Calu3 (cell line): ENCODE measurements around the gene TESK2. TPM values are rescaled to one million over a fixed set of nuclear protein-coding genes. Genes with fewer than 3 reads are reported as not detected.

Source experiments
- BruUV-seq: library from RNA; stranded (reverse); fragments of 400-500 nt; replicated peaks from 2 replicates; lab custom pipeline; 2021; lab: Mats Ljungman, UMichigan
- CTCF ChIA-PET: fragments of 300-600 bp; sonication (Branson Sonifier 250); formaldehyde crosslinking; loops from one replicate; lab custom pipeline; 2022; ENCODE audit warnings: antibody characterized with exemption; lab: Charles Lee
- DNase-seq: peaks from one replicate; pipeline ENCODE4 v3.0.0; 2022
- H3K27ac Mint-ChIP-seq: one replicate; pipeline ENCODE4 v1.8.0; 2022; ENCODE audit warnings: mixed read lengths; ENCODE audit not compliant: unreplicated experiment
- H3K27me3 Mint-ChIP-seq: one replicate; pipeline ENCODE4 v1.8.0; 2022; ENCODE audit warnings: mixed read lengths; ENCODE audit not compliant: unreplicated experiment
- H3K36me3 Mint-ChIP-seq: one replicate; pipeline ENCODE4 v1.8.0; 2022; ENCODE audit warnings: mild to moderate bottlenecking, moderate library complexity, mixed read lengths; ENCODE audit not compliant: insufficient read depth, unreplicated experiment
- H3K4me1 Mint-ChIP-seq: one replicate; pipeline ENCODE4 v1.8.0; 2022; ENCODE audit warnings: mild to moderate bottlenecking, low read depth, mixed read lengths; ENCODE audit not compliant: unreplicated experiment
- H3K4me3 Mint-ChIP-seq: one replicate; pipeline ENCODE4 v1.8.0; 2022; ENCODE audit warnings: mild to moderate bottlenecking, low read depth, moderate library complexity, mixed read lengths; ENCODE audit not compliant: unreplicated experiment
- H3K9me3 Mint-ChIP-seq: one replicate; pipeline ENCODE4 v1.8.0; 2022; ENCODE audit warnings: low read depth, mixed read lengths; ENCODE audit not compliant: unreplicated experiment
- intact Hi-C: fragments of 100-400 bp; cut with micrococcal nuclease; formaldehyde crosslinking; loops from one replicate; pipeline ENCODE4 v1.10.0; 2022; ENCODE audit not compliant: unreplicated experiment
- total RNA-seq: library from RNA; stranded (reverse); gene quantifications from 2 replicates; pipeline ENCODE4 v1.2.3, GENCODE V29; 2022
- TF ChIP-seq, protein P1 (sequence below): fragments of 200-600 bp; IDR thresholded peaks from one replicate; pipeline ENCODE4 v1.8.0; 2022; ENCODE audit warnings: antibody characterized with exemption; ENCODE audit not compliant: unreplicated experiment

The TESK2 gene
- total RNA-seq, 1 experiment from 2014 or later: 2.3 TPM

DNA sequence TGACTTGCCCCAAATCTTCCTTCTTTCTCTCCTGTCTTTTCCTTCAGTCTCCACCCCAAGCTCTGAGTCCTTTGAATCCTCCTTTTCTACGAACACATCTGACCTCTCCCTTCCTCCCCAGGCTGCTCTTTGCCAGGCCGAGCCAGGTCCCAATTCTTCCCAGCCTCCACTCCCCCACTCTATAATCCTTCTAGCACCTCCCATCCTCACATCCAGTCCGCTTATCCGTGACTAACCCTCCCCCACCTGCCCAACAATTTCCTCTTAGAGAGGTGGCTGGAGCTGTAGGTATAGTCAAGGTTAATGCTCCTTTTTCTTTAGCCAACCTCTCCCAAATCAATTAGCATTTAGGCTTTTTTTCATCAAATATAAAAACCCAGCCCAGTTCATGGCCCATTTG is 173.8 kb downstream of the TESK2 start:
- H3K9me3 Mint-ChIP-seq: no peaks in the 10 kb centered on the region
- CTCF ChIA-PET: no interaction called here
- BruUV-seq: no TSS peak
- H3K36me3 Mint-ChIP-seq: no peaks in the 10 kb centered on the region
- H3K27ac Mint-ChIP-seq: no peak overlapping the region
- TF ChIP-seq, protein P1, sequence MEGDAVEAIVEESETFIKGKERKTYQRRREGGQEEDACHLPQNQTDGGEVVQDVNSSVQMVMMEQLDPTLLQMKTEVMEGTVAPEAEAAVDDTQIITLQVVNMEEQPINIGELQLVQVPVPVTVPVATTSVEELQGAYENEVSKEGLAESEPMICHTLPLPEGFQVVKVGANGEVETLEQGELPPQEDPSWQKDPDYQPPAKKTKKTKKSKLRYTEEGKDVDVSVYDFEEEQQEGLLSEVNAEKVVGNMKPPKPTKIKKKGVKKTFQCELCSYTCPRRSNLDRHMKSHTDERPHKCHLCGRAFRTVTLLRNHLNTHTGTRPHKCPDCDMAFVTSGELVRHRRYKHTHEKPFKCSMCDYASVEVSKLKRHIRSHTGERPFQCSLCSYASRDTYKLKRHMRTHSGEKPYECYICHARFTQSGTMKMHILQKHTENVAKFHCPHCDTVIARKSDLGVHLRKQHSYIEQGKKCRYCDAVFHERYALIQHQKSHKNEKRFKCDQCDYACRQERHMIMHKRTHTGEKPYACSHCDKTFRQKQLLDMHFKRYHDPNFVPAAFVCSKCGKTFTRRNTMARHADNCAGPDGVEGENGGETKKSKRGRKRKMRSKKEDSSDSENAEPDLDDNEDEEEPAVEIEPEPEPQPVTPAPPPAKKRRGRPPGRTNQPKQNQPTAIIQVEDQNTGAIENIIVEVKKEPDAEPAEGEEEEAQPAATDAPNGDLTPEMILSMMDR: no peak
- DNase-seq: no peak
- no peaks in the 10 kb centered on the region for H3K27me3 Mint-ChIP-seq
- no peak overlapping the region for H3K4me3 Mint-ChIP-seq
- H3K4me1 Mint-ChIP-seq: no peaks in the 10 kb centered on the region
- intact Hi-C loops: no loop called here

DNA sequence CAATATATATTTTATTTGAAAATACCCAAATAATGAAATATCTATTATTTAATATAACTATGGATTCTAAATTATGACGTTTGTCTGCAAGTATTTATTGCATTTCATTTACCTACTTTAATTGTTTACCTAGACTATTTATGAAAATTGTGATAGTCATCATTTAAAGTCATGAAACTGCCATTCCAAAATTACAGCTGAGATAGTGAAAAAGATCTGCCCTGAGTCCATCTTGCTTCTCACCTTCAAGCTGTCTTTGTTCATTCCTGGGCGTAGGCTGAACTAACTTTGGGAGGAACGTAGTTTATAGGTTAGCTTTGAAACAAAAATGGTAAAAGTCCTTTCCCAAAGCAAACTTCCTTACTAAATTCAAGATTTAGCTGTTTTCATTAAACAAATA is 176.7 kb downstream of the TESK2 start:
- TF ChIP-seq, protein P1: no peak
- BruUV-seq: no TSS peak
- Mint-ChIP-seq H3K36me3 (no peaks in the 10 kb centered on the region), H3K4me1 (no peaks in the 10 kb centered on the region), H3K27ac (no peak overlapping the region), H3K4me3 (no peak overlapping the region), H3K27me3 (no peaks in the 10 kb centered on the region), H3K9me3 (no peaks in the 10 kb centered on the region)
- CTCF ChIA-PET: interaction anchor here (0.6 kb wide), 2 partner anchors 11 to 391 kb away, joined by 3 to 4 read pairs; no protein-coding TSS in a partner anchor
- intact Hi-C loops: no loop called here
- no peak for DNase-seq

DNA sequence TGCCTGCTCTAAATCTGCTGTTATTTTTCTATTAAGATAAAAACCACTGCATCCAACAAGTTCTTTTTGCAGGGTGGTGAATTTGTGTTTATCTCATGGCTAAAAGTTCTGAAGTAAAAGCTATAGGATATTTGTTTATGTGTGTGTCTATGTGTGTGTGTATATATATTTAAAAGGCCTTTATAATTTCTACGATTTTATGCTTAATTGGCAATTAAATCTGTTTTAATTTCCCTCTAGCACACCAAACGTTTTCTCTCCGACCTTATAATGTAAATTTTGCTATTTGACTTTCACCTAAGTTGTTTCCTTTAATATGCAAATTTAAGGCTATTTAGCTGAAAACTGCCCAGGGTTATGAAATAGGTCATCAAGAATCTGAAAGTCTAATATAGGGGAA is 184.1 kb downstream of the TESK2 start:
- H3K9me3 Mint-ChIP-seq: no peaks in the 10 kb centered on the region
- H3K27ac Mint-ChIP-seq: no peak overlapping the region
- H3K4me3 Mint-ChIP-seq: no peak overlapping the region
- no peak for DNase-seq
- intact Hi-C loops: no loop called here
- H3K4me1 Mint-ChIP-seq: peaks cover 8% of the 10 kb centered on the region
- TF ChIP-seq, protein P1: no peak
- CTCF ChIA-PET: interaction anchor here (1.5 kb wide), 1 partner anchor 288 kb away, joined by 4 read pairs; no protein-coding TSS in a partner anchor
- BruUV-seq: no TSS peak
- no peaks in the 10 kb centered on the region for H3K27me3 Mint-ChIP-seq
- peaks cover 24% of the 10 kb centered on the region for H3K36me3 Mint-ChIP-seq

DNA sequence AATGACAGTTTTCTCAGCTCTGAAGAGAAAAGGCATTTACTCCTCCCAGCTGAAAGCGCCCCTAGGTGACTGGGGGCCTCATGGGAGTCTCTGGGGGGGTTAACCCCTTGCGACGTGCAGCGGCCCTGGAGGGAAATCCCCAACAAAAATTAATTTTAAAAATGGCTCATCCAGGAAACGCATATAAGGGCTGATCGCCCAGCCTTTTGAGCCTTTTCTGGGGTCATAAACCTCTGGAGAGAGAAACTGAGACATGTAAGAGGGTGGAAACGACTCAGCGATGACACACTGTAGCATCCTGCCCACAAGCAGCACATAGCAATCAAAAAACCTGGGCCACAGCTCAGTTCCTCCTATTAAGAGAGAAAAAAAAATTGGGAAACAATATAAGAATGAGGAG is 184.6 kb downstream of the TESK2 start:
- H3K27me3 Mint-ChIP-seq: no peaks in the 10 kb centered on the region
- H3K9me3 Mint-ChIP-seq: no peaks in the 10 kb centered on the region
- peaks cover 8% of the 10 kb centered on the region for H3K4me1 Mint-ChIP-seq
- CTCF ChIA-PET: interaction anchor here (1.5 kb wide), 1 partner anchor 288 kb away, joined by 4 read pairs; no protein-coding TSS in a partner anchor
- peaks cover 29% of the 10 kb centered on the region for H3K36me3 Mint-ChIP-seq
- TF ChIP-seq, protein P1: no peak
- DNase-seq: no peak
- no peak overlapping the region for H3K27ac Mint-ChIP-seq
- no peak overlapping the region for H3K4me3 Mint-ChIP-seq
- intact Hi-C loops: no loop called here
- BruUV-seq: no TSS peak
